ENCODE measurements around the gene CALML3.

DNA sequence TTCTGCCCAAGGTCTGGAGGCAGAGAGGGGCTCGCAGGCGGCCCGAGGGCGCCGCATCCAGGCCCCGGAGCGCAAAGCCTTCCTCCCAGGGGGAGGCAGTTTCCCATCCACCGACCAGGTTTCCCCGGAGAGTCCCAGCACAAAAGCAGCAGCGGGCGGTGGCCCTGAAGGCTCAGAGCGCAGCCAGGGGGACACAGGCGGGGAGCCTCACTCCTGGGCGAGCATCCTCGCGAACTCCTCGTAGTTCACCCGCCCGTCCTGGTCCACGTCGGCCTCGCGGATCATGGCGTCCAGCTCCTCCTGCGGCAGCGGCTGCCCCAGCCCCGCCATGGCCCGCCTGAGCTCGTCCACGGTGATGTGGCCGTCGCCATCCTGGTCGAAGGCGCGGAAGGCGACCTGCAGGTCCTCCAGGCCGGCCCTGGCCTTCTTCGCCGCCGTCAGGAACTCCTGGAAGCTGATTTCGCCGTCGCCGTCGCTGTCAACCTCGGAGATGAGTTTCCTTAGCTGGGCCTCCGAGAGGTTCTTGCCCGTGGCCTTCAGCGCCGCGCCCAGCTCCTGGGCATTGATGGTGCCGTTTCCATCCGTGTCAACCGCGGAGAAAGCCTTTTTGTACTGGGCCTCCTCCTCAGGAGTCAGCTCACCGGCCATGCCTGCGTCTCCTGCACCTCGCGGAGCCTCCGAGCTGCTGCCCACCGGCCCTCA lies 25.8 kb upstream of the CALML3 start:
- TF ChIP-seq ZNF274 (IDR thresholded peaks at IDR 0.05; ENCODE audit: borderline replicate concordance, extremely low read depth, low read length) (no peak), POLR2AphosphoS5 (IDR thresholded peaks at IDR 0.05; ENCODE audit: low read depth, low read length) (no peak), EGR1 (IDR thresholded peaks at IDR 0.05; ENCODE audit: borderline replicate concordance, low read depth, low read length) (no peak), YY1 (IDR thresholded peaks at IDR 0.05; ENCODE audit: low read depth, low read length) (no peak), POLR2A (IDR thresholded peaks at IDR 0.05; ENCODE audit: control extremely low read depth in 1 of 2, low read depth in 2 of 2, low read length in 2 of 2) (no peak)
- TF ChIP-seq, protein P1, sequence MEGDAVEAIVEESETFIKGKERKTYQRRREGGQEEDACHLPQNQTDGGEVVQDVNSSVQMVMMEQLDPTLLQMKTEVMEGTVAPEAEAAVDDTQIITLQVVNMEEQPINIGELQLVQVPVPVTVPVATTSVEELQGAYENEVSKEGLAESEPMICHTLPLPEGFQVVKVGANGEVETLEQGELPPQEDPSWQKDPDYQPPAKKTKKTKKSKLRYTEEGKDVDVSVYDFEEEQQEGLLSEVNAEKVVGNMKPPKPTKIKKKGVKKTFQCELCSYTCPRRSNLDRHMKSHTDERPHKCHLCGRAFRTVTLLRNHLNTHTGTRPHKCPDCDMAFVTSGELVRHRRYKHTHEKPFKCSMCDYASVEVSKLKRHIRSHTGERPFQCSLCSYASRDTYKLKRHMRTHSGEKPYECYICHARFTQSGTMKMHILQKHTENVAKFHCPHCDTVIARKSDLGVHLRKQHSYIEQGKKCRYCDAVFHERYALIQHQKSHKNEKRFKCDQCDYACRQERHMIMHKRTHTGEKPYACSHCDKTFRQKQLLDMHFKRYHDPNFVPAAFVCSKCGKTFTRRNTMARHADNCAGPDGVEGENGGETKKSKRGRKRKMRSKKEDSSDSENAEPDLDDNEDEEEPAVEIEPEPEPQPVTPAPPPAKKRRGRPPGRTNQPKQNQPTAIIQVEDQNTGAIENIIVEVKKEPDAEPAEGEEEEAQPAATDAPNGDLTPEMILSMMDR (IDR thresholded peaks at IDR 0.05; ENCODE audit: control extremely low read depth in 1 of 3, insufficient read depth in 1 of 3, low read depth in 1 of 3, low read length in 3 of 3): no peak

Measured in H1 (cell line).